Peyer's patch (tissue), 4 donors: ENCODE data around the gene CTPS2.

Experiments
- POLR2A ChIP-seq, 2 donors: fragments of 450-650 bp; IDR thresholded peaks; one replicate each; pipeline ENCODE4 v1.5.1; 2017; ENCODE audit warnings: antibody characterized with exemption in 2 of 2, mild to moderate bottlenecking in 2 of 2, moderate library complexity in 2 of 2
- TF ChIP-seq, protein P1 (sequence below), 6 experiments: fragments of 450-650 bp in 4 of 6; fragments of 200-600 bp in 2 of 6; sonication (generic) in 1 of 6; IDR thresholded peaks; one replicate each; pipeline ENCODE4 v1.5.1; 2017 to 2019; ENCODE audit warnings: antibody characterized with exemption in 6 of 6, mild to moderate bottlenecking in 3 of 6, moderate library complexity in 1 of 6

DNA sequence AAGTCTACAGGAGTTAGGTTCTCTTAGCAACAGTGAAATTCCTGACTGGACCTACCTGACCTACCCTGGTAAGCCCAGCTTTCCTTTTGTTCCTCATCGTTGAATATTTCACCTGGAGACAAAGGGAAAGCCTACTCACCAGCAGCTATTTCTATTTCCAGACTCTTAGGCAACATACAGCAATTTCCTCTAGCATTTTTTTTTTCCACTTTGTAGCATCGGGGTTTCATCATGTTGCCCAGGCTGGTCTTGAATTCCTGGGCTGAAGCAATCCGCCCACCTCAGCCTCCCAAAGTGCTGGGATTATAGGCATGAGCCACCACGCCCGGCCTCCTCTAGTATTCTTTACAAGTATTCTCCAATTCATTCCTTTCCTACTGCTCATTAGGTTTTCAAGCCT lies 69.3 kb downstream of the CTPS2 start:
- TF ChIP-seq POLR2A (IDR thresholded peaks at IDR 0.05), result no peak
- TF ChIP-seq, protein P1, sequence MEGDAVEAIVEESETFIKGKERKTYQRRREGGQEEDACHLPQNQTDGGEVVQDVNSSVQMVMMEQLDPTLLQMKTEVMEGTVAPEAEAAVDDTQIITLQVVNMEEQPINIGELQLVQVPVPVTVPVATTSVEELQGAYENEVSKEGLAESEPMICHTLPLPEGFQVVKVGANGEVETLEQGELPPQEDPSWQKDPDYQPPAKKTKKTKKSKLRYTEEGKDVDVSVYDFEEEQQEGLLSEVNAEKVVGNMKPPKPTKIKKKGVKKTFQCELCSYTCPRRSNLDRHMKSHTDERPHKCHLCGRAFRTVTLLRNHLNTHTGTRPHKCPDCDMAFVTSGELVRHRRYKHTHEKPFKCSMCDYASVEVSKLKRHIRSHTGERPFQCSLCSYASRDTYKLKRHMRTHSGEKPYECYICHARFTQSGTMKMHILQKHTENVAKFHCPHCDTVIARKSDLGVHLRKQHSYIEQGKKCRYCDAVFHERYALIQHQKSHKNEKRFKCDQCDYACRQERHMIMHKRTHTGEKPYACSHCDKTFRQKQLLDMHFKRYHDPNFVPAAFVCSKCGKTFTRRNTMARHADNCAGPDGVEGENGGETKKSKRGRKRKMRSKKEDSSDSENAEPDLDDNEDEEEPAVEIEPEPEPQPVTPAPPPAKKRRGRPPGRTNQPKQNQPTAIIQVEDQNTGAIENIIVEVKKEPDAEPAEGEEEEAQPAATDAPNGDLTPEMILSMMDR (IDR thresholded peaks at IDR 0.05), result no peak
